Stimulated activated CD8-positive, alpha-beta memory T cell treated with anti-CD3 and anti-CD28 coated beads, Interleukin-12 subunit alpha, Interleukin-12 subunit beta, amount 100 ng/mL, for 1 hour (primary cell): Measurements from ENCODE around the gene DMRTB1.

Experiments
- DNase-seq: peaks from one replicate; pipeline ENCODE4 v3.0.0-alpha.2; 2020; ENCODE audit warnings: low read depth

The DMRTB1 gene

DNA sequence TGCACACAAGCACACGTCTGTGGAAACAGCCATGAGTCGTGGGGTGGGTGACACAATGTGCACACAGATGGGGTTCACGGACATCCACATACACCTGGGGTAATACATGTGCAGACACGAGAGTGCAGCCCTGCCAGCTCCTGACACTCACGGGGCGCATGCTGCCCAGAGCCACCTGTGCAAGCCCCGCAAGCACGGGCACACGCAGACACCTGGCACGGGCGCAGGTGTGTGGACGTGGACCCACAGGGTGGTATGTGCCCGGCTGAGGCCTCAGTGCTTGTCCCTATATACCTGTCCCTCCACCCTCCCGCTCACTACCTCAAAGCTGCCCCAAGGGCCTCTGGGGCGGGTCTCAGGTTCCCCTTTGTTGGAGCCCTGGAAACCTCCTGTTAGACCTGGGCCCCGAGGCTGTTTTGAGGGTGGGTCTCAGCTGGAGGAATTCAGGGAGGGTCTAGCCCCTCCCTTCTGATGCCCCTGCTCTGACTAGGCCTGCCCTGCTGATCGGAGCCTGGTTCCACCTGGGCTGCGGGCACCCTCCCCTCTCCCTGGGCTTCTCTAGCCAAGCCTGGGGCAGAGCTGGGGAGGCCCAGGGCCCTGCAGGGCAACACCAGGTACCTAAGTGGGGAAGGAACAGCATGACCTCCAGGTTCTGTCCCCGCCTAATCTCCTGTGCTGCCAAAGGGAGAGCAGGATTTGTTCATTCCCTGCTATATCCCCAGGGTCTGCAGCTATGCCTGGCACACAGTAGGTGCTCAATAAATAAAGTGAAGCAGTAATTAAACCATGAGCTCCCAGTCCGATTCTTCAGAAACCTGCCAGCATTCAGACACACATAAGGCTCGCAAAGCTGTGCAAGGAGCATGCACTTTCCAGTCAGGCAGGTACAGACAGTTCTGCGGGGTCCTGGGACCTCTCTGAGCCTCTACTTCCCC, 49.1 kb downstream of the DMRTB1 start:
- no peak for DNase-seq

DNA sequence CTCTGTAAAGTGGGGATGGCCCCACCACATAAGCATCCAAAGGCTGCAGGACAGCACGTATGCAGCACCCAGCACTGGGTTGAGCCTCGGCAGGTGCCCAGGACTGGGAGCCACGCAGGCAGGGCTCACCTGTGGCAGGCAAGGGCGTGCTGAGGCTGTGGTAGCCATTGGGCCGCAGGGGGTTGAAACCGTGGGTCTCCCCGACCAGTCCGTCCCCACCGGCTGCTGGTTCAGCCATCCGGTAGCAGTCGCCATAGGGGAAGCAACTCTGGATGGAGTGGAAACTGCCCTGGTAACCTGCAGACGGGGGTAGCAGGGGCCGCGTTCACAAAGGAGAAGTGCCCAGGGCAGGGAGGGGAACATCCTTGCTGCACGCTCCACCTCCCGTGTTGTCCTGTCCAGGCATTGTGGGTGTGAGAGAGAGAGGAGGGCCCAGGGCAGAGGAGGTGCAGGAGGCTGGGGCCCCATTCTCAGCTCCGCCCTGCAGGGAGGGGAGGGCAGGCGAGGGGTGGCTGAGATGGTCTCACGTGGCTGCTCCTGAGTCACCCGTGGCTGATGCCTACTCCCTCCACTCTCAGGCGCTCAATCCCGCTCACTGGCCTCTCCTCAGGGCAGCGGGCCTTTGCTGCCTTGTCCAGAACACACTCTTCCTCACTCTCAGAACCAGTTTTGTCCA, 49.9 kb downstream of the DMRTB1 start:
- DNase-seq: no peak

DNA sequence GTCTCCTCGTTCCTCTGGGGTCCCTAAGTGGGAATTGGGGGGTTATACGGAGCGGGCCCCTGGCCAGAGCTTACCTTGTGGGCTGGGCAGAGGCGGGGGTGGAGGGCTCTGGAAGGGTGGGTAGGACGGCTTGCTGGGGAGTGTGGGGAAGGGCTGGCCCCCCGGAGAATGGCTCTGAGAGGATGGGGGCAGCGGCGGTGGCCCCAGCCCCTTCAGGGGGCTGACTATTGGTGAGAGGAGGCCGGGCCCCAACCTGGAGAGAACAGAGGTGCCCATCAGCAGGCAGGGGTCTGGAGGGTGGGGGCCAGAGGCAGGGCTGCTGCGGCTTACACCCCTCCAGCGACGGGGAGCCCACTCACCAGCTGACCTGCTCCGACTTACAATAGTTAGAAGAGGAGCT, 50.6 kb downstream of the DMRTB1 start:
- no peak for DNase-seq

DNA sequence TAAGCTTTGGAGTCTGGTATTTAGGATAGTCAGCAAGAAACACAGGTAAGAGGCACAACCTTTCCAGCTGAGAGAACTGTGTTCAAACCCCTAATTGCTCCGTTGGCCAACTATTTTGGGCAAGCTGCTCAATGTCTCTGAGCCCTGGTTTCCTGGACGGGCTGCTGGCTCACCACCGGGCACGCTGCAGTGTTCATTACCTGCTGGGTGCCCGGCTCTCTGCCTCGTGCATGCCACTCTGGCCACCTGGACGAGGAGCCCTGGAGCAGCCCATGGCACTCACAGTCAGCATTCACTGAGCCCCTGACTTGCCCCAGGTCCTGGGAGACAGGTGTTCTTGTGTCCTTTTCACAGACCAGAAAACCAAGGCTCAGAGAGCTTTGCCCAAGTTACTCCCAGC, 51.0 kb downstream of the DMRTB1 start:
- no peak for DNase-seq

DNA sequence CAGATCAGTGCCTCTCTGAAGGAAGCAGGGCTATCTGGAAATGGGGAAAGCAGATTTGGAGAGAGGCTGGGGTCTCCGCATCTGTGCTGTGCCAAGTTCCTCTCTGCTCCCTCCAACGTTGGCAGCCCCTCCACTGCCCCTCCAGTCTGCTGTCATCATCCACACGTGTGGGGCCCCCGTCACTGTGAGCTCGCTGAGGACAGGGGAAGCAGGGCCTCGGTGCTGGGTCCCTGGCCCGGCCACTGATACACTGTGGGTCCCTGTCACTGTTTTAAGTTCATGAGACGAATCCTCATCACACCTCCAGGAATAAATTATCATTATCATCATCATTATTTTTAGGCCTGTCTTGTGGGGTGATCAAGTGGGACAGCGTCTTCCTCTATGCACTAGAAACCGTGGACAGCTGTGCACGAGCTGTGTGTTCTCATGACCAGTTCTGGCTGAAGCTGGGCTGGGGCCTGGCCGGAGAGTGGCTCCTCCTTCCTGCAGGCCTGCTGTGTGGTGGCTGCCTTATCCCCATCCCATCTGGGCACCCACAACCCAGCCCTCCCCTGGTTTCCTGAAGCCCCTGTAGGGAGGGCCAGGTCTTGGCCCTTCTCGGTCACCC, 52.2 kb downstream of the DMRTB1 start:
- no peak for DNase-seq

DNA sequence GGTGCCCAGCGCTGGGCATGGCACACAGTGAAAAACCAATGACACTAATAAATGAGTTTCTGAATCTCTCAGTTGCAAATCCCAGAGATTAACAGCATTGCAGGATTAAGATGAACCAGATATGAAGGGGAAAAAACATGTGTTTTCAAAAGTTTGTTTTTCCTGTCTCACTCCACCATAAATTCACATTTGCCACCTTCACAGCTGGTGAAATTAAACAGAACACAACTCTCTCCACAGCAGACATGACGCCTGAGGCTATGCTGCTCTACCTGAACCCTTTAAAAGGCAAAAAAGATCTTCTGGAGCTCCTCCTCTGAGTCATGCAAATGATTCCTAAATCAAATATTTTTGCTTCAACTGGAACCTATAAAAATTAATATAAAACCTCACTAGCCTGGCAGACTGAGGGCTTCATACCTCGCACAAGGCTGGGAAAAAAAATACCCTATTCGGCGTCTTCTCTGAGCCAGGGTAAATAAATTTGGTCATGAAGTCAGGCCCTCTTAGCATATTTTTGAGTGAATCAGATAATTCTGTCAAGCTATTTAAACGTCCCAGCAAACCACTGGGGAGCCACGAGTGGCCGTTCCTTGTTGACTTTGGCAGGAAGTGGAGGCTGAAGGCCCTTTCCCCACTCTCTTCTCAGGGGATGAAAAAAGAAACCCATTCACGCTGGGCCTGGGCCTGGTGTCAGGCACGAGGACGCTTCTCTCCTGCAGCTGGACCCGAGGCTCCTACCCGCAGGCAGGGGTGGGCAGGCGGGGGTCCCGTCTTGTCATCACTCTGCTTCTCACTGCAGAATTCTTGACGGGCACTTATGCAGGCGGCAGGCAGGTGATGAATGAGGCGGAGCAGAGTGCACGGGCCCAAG, 53.0 kb downstream of the DMRTB1 start:
- no peak for DNase-seq

DNA sequence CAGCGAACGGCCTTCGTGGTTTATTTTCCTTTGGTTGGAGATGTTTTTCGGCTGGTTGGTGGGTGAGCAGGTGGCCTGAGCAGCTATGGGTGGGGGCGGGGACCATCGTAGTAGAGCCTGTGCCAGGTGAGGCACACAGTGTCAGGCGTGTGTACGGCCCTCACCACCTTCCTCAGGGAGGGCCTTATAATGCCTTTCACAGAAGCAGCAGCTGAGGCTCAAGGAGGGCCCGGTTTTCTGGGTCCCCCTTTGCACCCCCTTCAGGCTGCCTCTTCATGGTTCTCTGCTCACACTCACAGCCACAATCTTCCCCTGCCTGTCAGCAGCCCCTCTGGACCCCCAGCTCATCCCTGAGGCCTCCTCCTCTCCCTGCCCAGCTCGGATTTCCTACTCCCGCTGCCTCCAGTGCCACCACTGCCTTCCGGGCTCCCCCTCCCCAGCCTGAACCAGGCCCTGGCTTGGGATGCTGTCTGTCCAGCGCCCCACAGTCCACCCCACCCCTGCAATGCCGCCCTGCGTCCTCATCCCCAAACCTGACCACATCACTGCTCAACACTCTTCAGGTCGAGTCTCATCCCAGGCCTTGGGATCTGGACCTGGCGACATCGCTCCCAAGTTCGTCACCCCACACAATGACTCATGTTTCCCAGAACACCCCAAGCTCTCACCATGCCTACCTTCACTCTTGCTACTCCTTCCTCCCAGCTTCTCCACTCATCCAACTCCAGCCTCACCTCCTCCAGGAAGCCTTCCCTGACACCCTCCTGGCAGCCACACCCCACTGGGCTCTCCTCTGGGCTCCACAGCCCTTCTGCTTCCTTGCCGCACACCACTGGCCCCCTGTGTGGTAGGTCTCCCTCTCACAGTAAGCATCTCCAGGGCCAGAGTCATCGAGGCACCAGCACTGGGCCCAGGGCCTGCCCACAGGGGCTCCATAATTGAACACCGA, 53.9 kb downstream of the DMRTB1 start:
- DNase-seq: no peak

DNA sequence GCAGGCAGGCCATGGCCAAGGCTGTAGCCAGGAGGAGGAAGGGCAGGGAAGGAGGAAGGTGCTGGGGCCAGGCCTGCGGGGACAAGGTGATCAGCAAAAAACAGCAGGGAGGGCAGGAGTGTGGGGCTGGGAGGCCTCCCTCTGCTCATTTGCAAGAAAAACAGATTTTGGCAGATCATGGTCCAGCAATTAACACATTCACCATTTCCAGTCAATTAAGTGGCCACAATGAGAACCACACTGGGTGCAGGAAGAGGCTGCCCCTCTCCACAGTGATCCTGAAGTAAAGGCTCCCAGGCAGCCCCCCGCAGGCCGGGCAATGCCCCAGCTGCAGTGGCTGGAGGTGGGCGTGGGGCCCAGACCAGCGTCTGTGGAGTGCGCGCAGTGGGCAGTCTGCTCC, 54.6 kb downstream of the DMRTB1 start:
- DNase-seq: no peak

DNA sequence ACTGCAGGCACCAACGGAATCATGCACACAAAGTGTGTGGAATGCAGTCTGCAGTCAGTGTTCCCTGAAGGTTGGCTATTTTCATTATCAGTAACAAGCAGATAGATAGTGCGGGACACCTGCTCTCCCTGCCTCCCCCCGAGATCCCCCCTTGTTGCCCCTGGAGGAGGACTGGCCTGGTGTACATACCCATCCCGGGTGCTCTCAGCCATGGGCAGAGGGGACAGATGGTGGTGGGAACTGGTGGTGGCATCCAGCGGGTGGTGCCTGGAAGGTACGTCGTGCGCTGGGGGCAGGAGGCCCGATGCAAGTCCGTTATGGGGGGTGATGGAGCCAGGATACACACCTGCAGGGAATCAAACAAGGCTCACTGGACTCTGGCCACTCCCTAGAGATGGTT, 55.2 kb downstream of the DMRTB1 start:
- no peak for DNase-seq

DNA sequence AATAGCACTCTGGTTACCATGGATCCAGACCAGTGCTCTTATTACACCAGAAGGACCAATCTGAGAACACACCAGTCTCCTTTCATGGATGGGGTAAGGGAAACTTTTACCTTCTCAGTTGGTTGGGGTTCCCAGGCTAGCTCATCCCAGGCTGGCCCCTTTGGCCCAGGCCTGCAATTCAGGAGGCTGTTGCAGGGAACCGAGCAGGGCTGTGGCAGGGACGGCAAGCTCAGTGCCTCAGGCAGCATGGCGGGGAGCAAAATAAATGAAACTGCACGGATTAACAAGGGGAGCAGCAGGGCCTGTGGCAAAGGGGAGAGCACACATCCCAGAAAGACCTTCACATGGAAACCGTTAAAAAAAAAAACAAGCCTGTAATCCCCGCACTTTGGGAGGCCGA, 57.0 kb downstream of the DMRTB1 start:
- no peak for DNase-seq
